HepG2 (cell line): ENCODE results near the gene SULT1B1. TPM values are rescaled to one million over a fixed set of nuclear protein-coding genes. Genes with fewer than 3 reads are reported as not detected.

Experiments
- ATAC-seq: fragments of 200-7000 bp; cut with Tn5 transposase; 3 replicates; pipeline ENCODE4 v1.9.1; 2020; ENCODE audit warnings: mild to moderate bottlenecking, moderate library complexity
- BruUV-seq: library from RNA; stranded (reverse); fragments of 400-500 nt; replicated peaks from 2 replicates; lab custom pipeline; 2021; lab: Mats Ljungman, UMichigan
- CTCF ChIA-PET: fragments of 300-600 bp; formaldehyde crosslinking; extraction: SDS; loops from one replicate; lab custom pipeline; 2021; ENCODE audit warnings: low total read pairs, inconsistent platforms, low intra/inter-chr PET ratio; lab: Yijun Ruan, JAX
- POLR2A ChIA-PET: fragments of 350-600 bp; sonication (Branson Sonifier 250); formaldehyde crosslinking; loops from one replicate; lab custom pipeline; 2020; ENCODE audit warnings: antibody characterized with exemption, inconsistent platforms; lab: Yijun Ruan, JAX
- DNase-seq: peaks from one replicate; pipeline ENCODE4 v3.0.0-alpha.2; 2015; ENCODE audit warnings: low spot score
- FAIRE-seq: peaks from 3 replicates; lab custom pipeline; 2011; peaks lifted over from hg19 to GRCh38; lab: Jason Lieb, UNC
- H2AFZ ChIP-seq: one replicate; pipeline ENCODE4 v1.6.1; 2011; ENCODE audit warnings: low read length, inconsistent platforms
- H3K27ac ChIP-seq: fragments of 300-600 bp; 3 replicates; pipeline ENCODE4 v1.8.0; 2011; ENCODE audit warnings: mixed run types, mild to moderate bottlenecking, mixed read lengths, low read length, inconsistent platforms; ENCODE audit not compliant: insufficient read depth; ENCODE audit errors: extremely low read length
- H3K27me3 ChIP-seq, 2 experiments: fragments of 200-600 bp in 1 of 2; 2 replicates in 1 of 2; 3 replicates in 1 of 2; pipeline versions ENCODE4 v1.6.0 to v1.8.0; 2011; ENCODE audit warnings: low read length in 2 of 2, mild to moderate bottlenecking in 2 of 2, moderate library complexity in 2 of 2, inconsistent platforms in 1 of 2; ENCODE audit not compliant: insufficient read depth in 2 of 2, control insufficient read depth in 1 of 2
- H3K36me3 ChIP-seq, 2 experiments: fragments of 200-600 bp in 1 of 2; replicated peaks in 1 of 2; 2 replicates in 1 of 2; 3 replicates in 1 of 2; pipeline versions ENCODE4 v1.5.1 to v1.8.0; 2011; ENCODE audit warnings: low read length in 2 of 2, inconsistent platforms in 1 of 2; ENCODE audit not compliant: insufficient read depth in 2 of 2, control insufficient read depth in 1 of 2
- H3K4me1 ChIP-seq: 2 replicates; pipeline ENCODE4 v1.5.1; 2012; ENCODE audit warnings: low read length, inconsistent platforms; ENCODE audit not compliant: insufficient read depth
- H3K4me2 ChIP-seq: 2 replicates; pipeline ENCODE4 v1.6.0; 2011; ENCODE audit warnings: low read depth, low read length, inconsistent platforms
- H3K4me3 ChIP-seq, 3 experiments: fragments of 200-600 bp in 1 of 3; sonication (generic), shearing (Covaris generic) in 1 of 3; replicated peaks in 1 of 3; 2 replicates each; pipeline ENCODE4 v1.5.1; 2011 to 2016; ENCODE audit warnings: low read length in 3 of 3, inconsistent platforms in 2 of 3, low read depth in 2 of 3, mild to moderate bottlenecking in 2 of 3, control low read depth in 1 of 3, mixed read lengths in 1 of 3; ENCODE audit not compliant: insufficient read depth in 1 of 3
- H3K79me2 ChIP-seq: one replicate; pipeline ENCODE4 v1.6.1; 2011; ENCODE audit warnings: low read length, inconsistent platforms; ENCODE audit not compliant: insufficient read depth
- H3K9ac ChIP-seq: 2 replicates; pipeline ENCODE4 v1.6.0; 2011; ENCODE audit warnings: mild to moderate bottlenecking, low read depth, low read length, inconsistent platforms; ENCODE audit not compliant: insufficient read depth
- H3K9me3 ChIP-seq: 2 replicates; pipeline ENCODE4 v1.5.1; 2012; ENCODE audit warnings: mild to moderate bottlenecking, low read length
- H4K20me1 ChIP-seq: 2 replicates; pipeline ENCODE4 v1.6.0; 2011; ENCODE audit warnings: inconsistent platforms, mild to moderate bottlenecking, low read length, moderate library complexity; ENCODE audit not compliant: insufficient read depth
- CBX2 ChIP-seq, 2 experiments: fragments of 200-600 bp in 1 of 2; sonication (generic); formaldehyde crosslinking in 1 of 2; IDR thresholded peaks; 2 replicates each; pipeline versions ENCODE4 v1.7.0 to v1.8.1; 2018 to 2022; ENCODE audit warnings: low read depth in 2 of 2, low read length in 1 of 2, mild to moderate bottlenecking in 1 of 2, missing genetic modification reagents in 1 of 2
- ELF3 ChIP-seq: IDR thresholded peaks from 2 replicates; pipeline ENCODE4 v1.6.1; 2016; ENCODE audit warnings: missing genetic modification reagents, missing compliant biosample characterization
- GFI1 ChIP-seq: sonication (generic); formaldehyde crosslinking; IDR thresholded peaks from 2 replicates; pipeline ENCODE4 v1.5.0; 2020; ENCODE audit warnings: missing genetic modification reagents, mild to moderate bottlenecking, borderline replicate concordance
- MAFG ChIP-seq: sonication (generic); formaldehyde crosslinking; IDR thresholded peaks from 2 replicates; pipeline ENCODE4 v1.5.1; 2020; ENCODE audit warnings: mild to moderate bottlenecking, missing genetic modification reagents
- MEIS1 ChIP-seq: sonication (generic); formaldehyde crosslinking; IDR thresholded peaks from 2 replicates; pipeline ENCODE4 v1.9.0; 2021; ENCODE audit warnings: mild to moderate bottlenecking, missing genetic modification reagents, moderate library complexity, borderline replicate concordance
- MTF1 ChIP-seq: sonication (generic); formaldehyde crosslinking; IDR thresholded peaks from 2 replicates; pipeline ENCODE4 v1.5.0; 2020; ENCODE audit warnings: missing genetic modification reagents
- PLRG1 ChIP-seq: fragments of 450-650 bp; conservative IDR thresholded peaks from 2 replicates; pipeline ENCODE4 v1.6.1; 2016
- PPARG ChIP-seq: conservative IDR thresholded peaks from 2 replicates; pipeline ENCODE4 v1.6.1; 2016; ENCODE audit warnings: missing biosample characterization, missing genetic modification reagents
- TAF15 ChIP-seq: fragments of 200-400 bp; formaldehyde crosslinking; IDR thresholded peaks from one replicate; pipeline ENCODE4 v1.6.1; 2018; ENCODE audit warnings: mild to moderate bottlenecking, low read depth, low read length; ENCODE audit not compliant: poor library complexity, severe bottlenecking
- TRIM24 ChIP-seq: sonication (generic); formaldehyde crosslinking; IDR thresholded peaks from 2 replicates; pipeline ENCODE4 v1.8.0; 2022; ENCODE audit warnings: mild to moderate bottlenecking, missing genetic modification reagents
- ZNF747 ChIP-seq: sonication (generic); formaldehyde crosslinking; IDR thresholded peaks from 2 replicates; pipeline ENCODE4 v1.8.1; 2023; ENCODE audit warnings: missing genetic modification reagents, mild to moderate bottlenecking, borderline replicate concordance
- ZNF772 ChIP-seq: sonication (generic); formaldehyde crosslinking; IDR thresholded peaks from 2 replicates; pipeline ENCODE4 v1.5.0; 2020; ENCODE audit warnings: mild to moderate bottlenecking, missing genetic modification reagents
- WGBS: methylation state at CpG from one replicate; pipeline ENCODE4 v1.1.6; 2017; ENCODE audit warnings: low lambda C conversion rate; 5-methylcytosine and 5-hydroxymethylcytosine counted together
- in situ Hi-C: cut with HindIII; loops from 2 replicates; pipeline ENCODE4 v1.10.0; 2017; ENCODE audit warnings: low pct_unique_long_range_greater_than_20kb; ENCODE audit not compliant: extremely low pct_ligation_motif_present
- intact Hi-C: fragments of 100-400 bp; cut with micrococcal nuclease; formaldehyde crosslinking; loops from one replicate; pipeline ENCODE4 v1.10.0; 2022; ENCODE audit not compliant: unreplicated experiment
- polyA plus RNA-seq, 8 experiments: library from polyadenylated mRNA; depleted of rRNA in 3 of 8; stranded (reverse) in 7 of 8; unstranded in 1 of 8; fragments of >200 nt; fragmentation: Illumina TruSeq in 4 of 8; extraction: Trizol in 4 of 8; gene quantifications; 2 replicates each; pipeline versions ENCODE4 v1.2.1 to v1.2.3, GENCODE V29; 2011 to 2016; ENCODE audit warnings: low read depth in 4 of 8, missing spikeins in 1 of 8, mixed read lengths in 1 of 8; ENCODE audit not compliant: insufficient read depth in 1 of 8
- total RNA-seq, 5 experiments: library from RNA; depleted of rRNA; stranded (reverse); fragments of >200 nt; fragmentation: Illumina TruSeq; extraction: Trizol; gene quantifications; 2 replicates each; pipeline ENCODE4 v1.2.3, GENCODE V29; 2016; ENCODE audit warnings: low read depth in 1 of 5

SULT1B1 gene
- total and polyA plus RNA-seq, 2 of the 13 experiments (the other 11 are each of a cell fraction or from before 2014, with no cell fraction given): 0.20 to 0.25 TPM

- ATAC-seq: no peak
- H3K4me3 ChIP-seq: no peak overlapping the region
- no peak overlapping the region for H3K27ac ChIP-seq
- no TSS peak for BruUV-seq
- H3K4me2 ChIP-seq: no peak overlapping the region
- in situ Hi-C loops: no loop called here
- H3K9ac ChIP-seq: no peak overlapping the region
- CTCF ChIA-PET: no interaction called here
- no peaks in the 10 kb centered on the region for H4K20me1 ChIP-seq
- TF ChIP-seq ELF3 (CRISPR knock-in tag) (no peak), PLRG1 (no peak), TAF15 (no peak), ZNF772 (no peak), MAFG (CRISPR knock-in tag) (no peak), GFI1 (no peak), PPARG (no peak), ZNF747 (CRISPR knock-in tag) (no peak), CBX2 (IDR thresholded peaks at IDR 0.05; ENCODE audit: low read depth, low read length) (no peak), CBX2 (CRISPR knock-in tag; IDR thresholded peaks at IDR 0.05; ENCODE audit: low read depth) (no peak), TRIM24 (no peak), MTF1 (no peak)
- TF ChIP-seq, all 625 proteins: peak for 0
- Histone ChIP-seq H3K36me3 (no peaks in the 10 kb centered on the region), H3K9me3 (no peaks in the 10 kb centered on the region), H3K27me3 (no peaks in the 10 kb centered on the region), H2AFZ (no peak overlapping the region), H3K79me2 (no peaks in the 10 kb centered on the region), H3K4me1 (peaks cover 15% of the 10 kb centered on the region; the same call in 1 of the 2 replicates)
- FAIRE-seq (no peak), DNase-seq (no peak)
- intact Hi-C loops: no loop called here
- POLR2A ChIA-PET: no interaction called here
These were observed 30.4 kb downstream of the SULT1B1 start for GRCh38 chr4:69730002-69730401.

- CTCF ChIA-PET: no interaction called here
- ATAC-seq: no peak
- Histone ChIP-seq H3K79me2 (no peaks in the 10 kb centered on the region), H4K20me1 (no peaks in the 10 kb centered on the region), H3K36me3 (no peaks in the 10 kb centered on the region), H2AFZ (no peak overlapping the region)
- in situ Hi-C loops (no loop called here), intact Hi-C loops (no loop called here)
- BruUV-seq: no TSS peak
- TF ChIP-seq MEIS1 (CRISPR knock-in tag): no peak
- TF ChIP-seq, all 625 proteins: peak for 0
- Histone ChIP-seq H3K4me1 (peaks cover 15% of the 10 kb centered on the region; the same call in 1 of the 2 replicates), H3K4me2 (no peak overlapping the region), H3K4me3 (no peak overlapping the region), H3K9me3 (no peaks in the 10 kb centered on the region), H3K9ac (no peak overlapping the region), H3K27ac (no peak overlapping the region), H3K27me3 (no peaks in the 10 kb centered on the region)
- FAIRE-seq (no peak), DNase-seq (no peak)
- WGBS: 81% methylated on average over 2 of the region's 2 CpGs
- POLR2A ChIA-PET: no interaction called here
These were observed 32.5 kb downstream of the SULT1B1 start for GRCh38 chr4:69727926-69728325.
